Mesenchymal stem cell (in vitro differentiated cells and primary cell): ENCODE data around the gene SBNO2.

ENCODE experiments used
- DNase-seq: peaks from one replicate; pipeline ENCODE4 v3.0.0-alpha.2; 2013
- H2AFZ ChIP-seq: one replicate; pipeline ENCODE4 v1.6.1; 2013; ENCODE audit warnings: low read depth, mild to moderate bottlenecking, control low read depth, inconsistent platforms, low read length, moderate library complexity
- H2AK5ac ChIP-seq: 2 replicates; pipeline ENCODE4 v1.6.1; 2013; ENCODE audit warnings: low read length, moderate library complexity, mild to moderate bottlenecking, inconsistent platforms; ENCODE audit not compliant: severe bottlenecking
- H2BK120ac ChIP-seq: one replicate; pipeline ENCODE4 v1.6.1; 2013; ENCODE audit warnings: low read depth, mild to moderate bottlenecking, inconsistent platforms, low read length, moderate library complexity
- H2BK12ac ChIP-seq, 2 experiments: one replicate each; pipeline ENCODE4 v1.6.1; 2013; ENCODE audit warnings: inconsistent platforms in 2 of 2, low read length in 2 of 2, mild to moderate bottlenecking in 2 of 2, moderate library complexity in 2 of 2, control low read depth in 1 of 2
- H2BK15ac ChIP-seq: one replicate; pipeline ENCODE4 v1.6.1; 2013; ENCODE audit warnings: mild to moderate bottlenecking, low read depth, inconsistent platforms; ENCODE audit not compliant: poor library complexity, severe bottlenecking
- H2BK5ac ChIP-seq: 2 replicates; pipeline ENCODE4 v1.6.1; 2013; ENCODE audit warnings: low read depth, mild to moderate bottlenecking, low read length, control low read depth, inconsistent platforms; ENCODE audit not compliant: poor library complexity, severe bottlenecking
- H3K14ac ChIP-seq, 2 experiments: one replicate each; pipeline ENCODE4 v1.6.1; 2013; ENCODE audit warnings: inconsistent platforms in 2 of 2, low read length in 2 of 2, control low read depth in 1 of 2, mild to moderate bottlenecking in 1 of 2, moderate library complexity in 1 of 2
- H3K18ac ChIP-seq, 2 experiments: one replicate each; pipeline ENCODE4 v1.6.1; 2013; ENCODE audit warnings: inconsistent platforms in 2 of 2, low read length in 2 of 2, control low read depth in 1 of 2, low read depth in 1 of 2, mild to moderate bottlenecking in 1 of 2
- H3K23ac ChIP-seq, 2 experiments: one replicate each; pipeline ENCODE4 v1.6.1; 2013; ENCODE audit warnings: inconsistent platforms in 2 of 2, low read length in 2 of 2, mild to moderate bottlenecking in 2 of 2, moderate library complexity in 2 of 2, control low read depth in 1 of 2
- H3K27ac ChIP-seq: 2 replicates; pipeline ENCODE4 v1.5.1; 2013; ENCODE audit warnings: mild to moderate bottlenecking, moderate library complexity, low read length, control low read depth, inconsistent platforms; ENCODE audit not compliant: poor library complexity, severe bottlenecking
- H3K27me3 ChIP-seq, 2 experiments: 2 replicates each; pipeline versions ENCODE4 v1.6.1 to v1.7.0; 2013; ENCODE audit warnings: low read length in 2 of 2, mild to moderate bottlenecking in 2 of 2, moderate library complexity in 2 of 2, control low read depth in 1 of 2, inconsistent platforms in 1 of 2; ENCODE audit not compliant: control insufficient read depth in 1 of 2, insufficient read depth in 1 of 2
- H3K36me3 ChIP-seq, 2 experiments: 2 replicates each; pipeline versions ENCODE4 v1.6.1 to v1.7.0; 2013; ENCODE audit warnings: low read length in 2 of 2, control low read depth in 1 of 2, inconsistent platforms in 1 of 2, low read depth in 1 of 2, mild to moderate bottlenecking in 1 of 2; ENCODE audit not compliant: insufficient read depth in 2 of 2, control insufficient read depth in 1 of 2
- H3K4ac ChIP-seq, 2 experiments: one replicate each; pipeline ENCODE4 v1.6.1; 2013; ENCODE audit warnings: inconsistent platforms in 2 of 2, low read length in 2 of 2, mild to moderate bottlenecking in 2 of 2, moderate library complexity in 2 of 2, control low read depth in 1 of 2, low read depth in 1 of 2
- H3K4me1 ChIP-seq: 2 replicates; pipeline ENCODE4 v1.6.1; 2013; ENCODE audit warnings: low read depth, low read length, control low read depth; ENCODE audit not compliant: control insufficient read depth, insufficient read depth
- H3K4me2 ChIP-seq: 2 replicates; pipeline ENCODE4 v1.6.1; 2013; ENCODE audit warnings: low read length, mild to moderate bottlenecking, inconsistent platforms; ENCODE audit not compliant: poor library complexity, severe bottlenecking
- H3K4me3 ChIP-seq, 2 experiments: 2 replicates each; pipeline versions ENCODE4 v1.5.1 to v1.7.0; 2013; ENCODE audit warnings: low read length in 2 of 2, mild to moderate bottlenecking in 2 of 2, control low read depth in 1 of 2, low read depth in 1 of 2; ENCODE audit not compliant: insufficient read depth in 1 of 2
- H3K79me1 ChIP-seq: replicated peaks from 2 replicates; pipeline ENCODE4 v1.6.1; 2013; ENCODE audit warnings: mild to moderate bottlenecking, control low read depth, low read length, inconsistent platforms; ENCODE audit not compliant: poor library complexity, severe bottlenecking
- H3K9ac ChIP-seq: 2 replicates; pipeline ENCODE4 v1.7.0; 2013; ENCODE audit warnings: mild to moderate bottlenecking, low read length, moderate library complexity
- H3K9me3 ChIP-seq: 2 replicates; pipeline ENCODE4 v1.7.0; 2013; ENCODE audit warnings: mild to moderate bottlenecking, low read length; ENCODE audit not compliant: control insufficient read depth
- H4K8ac ChIP-seq: one replicate; pipeline ENCODE4 v1.6.1; 2013; ENCODE audit warnings: inconsistent platforms, mild to moderate bottlenecking, low read length, moderate library complexity
- H4K91ac ChIP-seq: one replicate; pipeline ENCODE4 v1.6.1; 2013; ENCODE audit warnings: mild to moderate bottlenecking, low read length, inconsistent platforms
- WGBS: methylation state at CpG from one replicate; pipeline ENCODE4 v1.1.7; 2013; ENCODE audit warnings: mixed read lengths; 5-methylcytosine and 5-hydroxymethylcytosine counted together

SBNO2 gene

DNA sequence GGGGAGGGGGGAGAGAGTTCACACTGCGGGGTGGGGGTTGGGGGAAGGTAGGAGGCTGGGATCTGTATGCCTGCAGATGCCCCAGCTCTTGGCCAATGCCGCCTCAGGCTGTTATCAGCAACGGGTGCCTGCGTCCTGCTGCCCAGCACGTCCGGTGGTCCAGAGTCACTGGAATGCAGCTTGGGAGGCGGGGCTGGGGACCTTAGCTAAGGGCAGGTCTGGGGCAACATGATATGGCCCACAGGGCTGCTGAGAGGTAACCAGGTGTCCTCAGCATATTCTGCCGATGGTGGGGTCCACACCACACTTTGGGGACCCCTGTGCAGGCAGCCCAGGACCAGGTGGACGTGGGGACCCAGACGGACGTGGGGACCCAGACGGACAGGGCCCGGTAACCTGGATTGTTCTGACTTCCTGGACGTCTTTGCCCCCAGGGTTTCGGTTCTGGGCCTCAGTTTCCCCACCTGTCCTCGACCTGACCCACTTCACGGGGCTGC is 107.8 kb downstream of the SBNO2 start:
- Histone ChIP-seq H4K8ac (no peak overlapping the region), H3K4ac (no peak overlapping the region), H3K4me2 (no peak overlapping the region), H2AFZ (no peak overlapping the region), H4K91ac (no peak overlapping the region), H3K4me3 (no peak overlapping the region), H2BK12ac (no peak overlapping the region), H3K9ac (no peak overlapping the region), H3K23ac (no peak overlapping the region), H2BK120ac (no peak overlapping the region), H2BK5ac (no peak overlapping the region), H2BK15ac (no peak overlapping the region), H3K27me3 (peaks cover 40 to 65% of the 10 kb centered on the region in 2 experiments), H3K4me1 (peaks cover 34% of the 10 kb centered on the region), H3K14ac (peak overlapping the region in 1 of 2 experiments; percentile 38), H3K36me3 (peaks cover 0 to 16% of the 10 kb centered on the region in 2 experiments), H2AK5ac (no peak overlapping the region), H3K9me3 (no peaks in the 10 kb centered on the region), H3K18ac (peak overlapping the region in 1 of 2 experiments; percentile 56), H3K79me1 (no peaks in the 10 kb centered on the region), H3K27ac (no peak overlapping the region)
- 53% methylated on average over 16 of the region's 17 CpGs for WGBS
- DNase-seq: no peak

- WGBS: 47% methylated on average over 16 of the region's 17 CpGs
- Histone ChIP-seq H3K4me3 (no peak overlapping the region), H2BK15ac (no peak overlapping the region), H3K4ac (no peak overlapping the region), H3K18ac (no peak overlapping the region), H2AK5ac (no peak overlapping the region), H4K8ac (no peak overlapping the region), H2AFZ (no peak overlapping the region), H3K79me1 (no peaks in the 10 kb centered on the region), H4K91ac (no peak overlapping the region), H3K4me1 (peaks cover 29% of the 10 kb centered on the region), H3K14ac (no peak overlapping the region), H3K23ac (peak overlapping the region in 1 of 2 experiments; percentile 27), H3K36me3 (peaks cover 0 to 19% of the 10 kb centered on the region in 2 experiments), H3K9me3 (no peaks in the 10 kb centered on the region), H3K27ac (no peak overlapping the region), H2BK12ac (no peak overlapping the region), H3K27me3 (peaks cover 36 to 60% of the 10 kb centered on the region in 2 experiments), H3K9ac (no peak overlapping the region), H2BK5ac (no peak overlapping the region), H2BK120ac (no peak overlapping the region), H3K4me2 (no peak overlapping the region)
- no peak for DNase-seq
Measured at GRCh38 chr19:1065606-1066109, 108.4 kb downstream of the SBNO2 start.

DNA sequence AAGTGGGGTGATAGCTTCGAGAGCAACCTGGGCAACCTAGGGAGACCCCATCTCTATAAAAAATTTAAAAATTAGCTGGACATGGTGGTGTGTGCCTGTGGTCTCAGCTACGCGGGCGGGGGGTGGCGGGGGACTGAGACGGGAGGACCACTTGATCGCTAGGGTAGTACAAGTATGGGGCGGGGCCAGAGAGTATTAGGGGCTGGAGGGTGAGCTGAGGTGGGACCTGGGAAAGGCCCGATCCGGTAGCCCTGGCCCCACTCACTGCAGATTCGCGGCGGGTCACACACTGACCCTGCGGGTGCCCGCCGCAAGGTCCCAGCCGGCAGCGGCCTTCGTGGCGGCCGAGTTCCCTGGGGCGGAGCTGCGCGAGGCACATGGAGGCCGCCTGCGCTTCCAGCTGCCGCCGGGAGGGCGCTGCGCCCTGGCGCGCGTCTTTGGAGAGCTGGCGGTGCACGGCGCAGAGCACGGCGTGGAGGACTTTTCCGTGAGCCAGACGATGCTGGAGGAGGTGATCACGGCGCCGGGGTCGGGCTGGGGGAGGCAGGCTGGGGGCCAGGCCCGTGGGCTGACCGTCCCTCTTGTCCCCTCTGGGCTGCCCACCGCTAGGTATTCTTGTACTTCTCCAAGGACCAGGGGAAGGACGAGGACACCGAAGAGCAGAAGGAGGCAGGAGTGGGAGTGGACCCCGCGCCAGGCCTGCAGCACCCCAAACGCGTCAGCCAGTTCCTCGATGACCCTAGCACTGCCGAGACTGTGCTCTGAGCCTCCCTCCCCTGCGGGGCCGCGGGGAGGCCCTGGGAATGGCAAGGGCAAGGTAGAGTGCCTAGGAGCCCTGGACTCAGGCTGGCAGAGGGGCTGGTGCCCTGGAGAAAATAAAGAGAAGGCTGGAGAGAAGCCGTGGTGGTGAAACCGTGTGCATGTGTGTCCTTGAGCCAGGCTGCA is 109.1 kb downstream of the SBNO2 start:
- H2BK5ac ChIP-seq: no peak overlapping the region
- H3K4ac ChIP-seq: no peak overlapping the region
- H3K9me3 ChIP-seq: peaks cover under 1% of the 10 kb centered on the region
- H2AK5ac ChIP-seq: no peak overlapping the region
- no peak overlapping the region for H4K8ac ChIP-seq
- peak overlapping the region in 1 of 2 experiments; percentile 27 for H3K23ac ChIP-seq
- H2BK12ac ChIP-seq: no peak overlapping the region
- H3K4me2 ChIP-seq: no peak overlapping the region
- H3K27me3 ChIP-seq: peaks cover 31 to 55% of the 10 kb centered on the region in 2 experiments
- peak overlapping the region; percentile 61 for H2BK15ac ChIP-seq
- no peaks in the 10 kb centered on the region for H3K79me1 ChIP-seq
- peak; percentile 77 for DNase-seq
- H3K36me3 ChIP-seq: peaks cover 0 to 19% of the 10 kb centered on the region in 2 experiments
- H3K27ac ChIP-seq: no peak overlapping the region
- peak overlapping the region; percentile 32 for H2AFZ ChIP-seq
- H3K4me3 ChIP-seq: no peak overlapping the region
- H4K91ac ChIP-seq: no peak overlapping the region
- 15% methylated on average over 59 of the region's 60 CpGs for WGBS
- H3K18ac ChIP-seq: peak overlapping the region in 1 of 2 experiments; percentile 56
- H3K14ac ChIP-seq: no peak overlapping the region
- no peak overlapping the region for H2BK120ac ChIP-seq
- H3K9ac ChIP-seq: no peak overlapping the region
- H3K4me1 ChIP-seq: peaks cover 29% of the 10 kb centered on the region
